K562 (cell line): ENCODE measurements around the gene CUX1. TPM values are rescaled to one million over a fixed set of nuclear protein-coding genes. Genes with fewer than 3 reads are reported as not detected.

Source experiments
- BCLAF1 ChIP-seq, 2 experiments: fragments of 450-650 bp in 1 of 2; IDR thresholded peaks; 2 replicates each; pipeline ENCODE4 v1.6.1; 2011 to 2017; ENCODE audit warnings: low read depth in 2 of 2, antibody characterized with exemption in 1 of 2, borderline replicate concordance in 1 of 2, low read length in 1 of 2, mild to moderate bottlenecking in 1 of 2, mixed read lengths in 1 of 2; ENCODE audit not compliant: control insufficient read depth in 1 of 2
- CREB1 ChIP-seq, 2 experiments: sonication (generic) in 1 of 2; formaldehyde crosslinking in 1 of 2; IDR thresholded peaks; 2 replicates each; pipeline versions ENCODE4 v1.6.1 to v1.8.0; 2012 to 2022; ENCODE audit warnings: inconsistent platforms in 1 of 2, mild to moderate bottlenecking in 1 of 2, missing genetic modification reagents in 1 of 2, moderate library complexity in 1 of 2
- MGA ChIP-seq: fragments of 450-650 bp; IDR thresholded peaks from 2 replicates; pipeline ENCODE4 v1.6.1; 2016; ENCODE audit warnings: mild to moderate bottlenecking, moderate library complexity
- STAT6 ChIP-seq: sonication (generic); formaldehyde crosslinking; IDR thresholded peaks from 2 replicates; pipeline ENCODE4 v1.8.1; 2023; ENCODE audit warnings: mild to moderate bottlenecking, missing genetic modification reagents
- ZSCAN29 ChIP-seq: fragments of 450-650 bp; IDR thresholded peaks from 2 replicates; pipeline ENCODE4 v1.6.1; 2017
- polyA plus RNA-seq, 8 experiments: library from polyadenylated mRNA; depleted of rRNA in 4 of 8; stranded (reverse) in 5 of 8; unstranded in 3 of 8; fragments of >200 nt; fragmentation: Nextera tagmentation in 2 of 8; fragmentation: Illumina TruSeq in 1 of 8; extraction: Ambion mirVana in 2 of 8; extraction: Trizol in 1 of 8; gene quantifications; 2 replicates each; pipeline versions ENCODE4 v1.2.1 to v1.2.3, GENCODE V29; 2011 to 2014; ENCODE audit warnings: inconsistent platforms in 1 of 8, missing spikeins in 1 of 8
- total RNA-seq, 7 experiments: library from RNA; depleted of rRNA in 6 of 7; stranded (reverse); fragments of >200 nt in 6 of 7; fragmentation: Illumina TruSeq in 2 of 7; extraction: Trizol in 2 of 7; gene quantifications; 2 replicates each; pipeline versions ENCODE4 v1.2.1 to v1.2.3, GENCODE V29; 2011 to 2021; ENCODE audit warnings: low replicate concordance in 1 of 7

Gene CUX1
- total and polyA plus RNA-seq, 9 of the 15 experiments (the other 6 are each of a cell fraction or from before 2014, with no cell fraction given): 3.6 to 55.3 (median 25.2) TPM

GRCh38 chr7:101902680-101903514, 85.5 kb downstream of the CUX1 start (continued):
- TF ChIP-seq MGA (peak; percentile 15; the same call in 1 of the 2 replicates), BCLAF1 (IDR thresholded peaks at IDR 0.05; ENCODE audit: borderline replicate concordance in 1 of 2, control insufficient read depth in 1 of 2, low read depth in 2 of 2, low read length in 1 of 2) (no peak), CREB1 (IDR thresholded peaks at IDR 0.05) (peak; percentile 57), CREB1 (CRISPR knock-in tag; IDR thresholded peaks at IDR 0.05) (peak; percentile 22; the same call in 1 of the 2 replicates), STAT6 (CRISPR knock-in tag) (no peak), ZSCAN29 (no peak)
